ENCODE results near the gene SLC12A5. TPM values are rescaled to one million over a fixed set of nuclear protein-coding genes. Genes with fewer than 3 reads are reported as not detected.

The SLC12A5 gene
- total RNA-seq, 4 donors from 2014 or later, result 0.19 TPM; not detected in 3

DNA sequence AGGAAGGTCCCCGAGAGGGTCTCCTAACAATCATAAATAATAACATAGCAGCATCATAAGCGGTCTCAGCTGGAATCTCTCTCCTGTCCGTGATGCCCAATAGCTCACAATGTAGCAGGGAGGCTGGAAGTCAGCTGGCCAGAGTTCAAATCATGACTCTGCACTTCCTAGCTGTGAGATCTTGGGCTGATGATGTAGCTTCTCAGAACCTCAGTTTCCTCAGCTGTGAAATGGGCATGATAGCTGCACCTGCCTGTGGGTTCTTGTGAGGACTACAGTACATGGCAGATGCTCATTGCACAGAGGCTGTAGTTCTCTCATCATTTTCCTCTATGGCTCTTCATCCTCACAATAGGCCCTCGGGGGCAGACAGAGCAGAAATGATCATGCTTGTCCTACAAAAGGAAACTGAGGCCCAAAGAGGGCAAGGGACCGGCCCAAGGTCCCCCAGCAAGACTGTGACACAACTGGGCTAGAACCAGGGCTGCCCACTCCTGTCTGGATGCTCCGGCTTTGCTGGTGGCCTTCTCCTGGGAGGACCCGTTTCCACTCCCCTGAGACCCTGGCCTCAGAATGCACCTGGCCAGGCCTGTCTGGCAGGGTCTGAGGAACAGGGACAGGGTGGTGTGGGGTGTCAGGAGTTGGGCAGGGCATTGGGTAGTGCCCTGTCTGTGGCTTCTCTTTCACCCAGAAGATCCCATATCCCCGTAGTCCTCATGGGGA is 17.7 kb downstream of the SLC12A5 start:
- DNase-seq (ENCODE audit: low spot score) (no peak), ATAC-seq (ENCODE audit: low FRiP score) (no peak)
- TF ChIP-seq, protein P1, sequence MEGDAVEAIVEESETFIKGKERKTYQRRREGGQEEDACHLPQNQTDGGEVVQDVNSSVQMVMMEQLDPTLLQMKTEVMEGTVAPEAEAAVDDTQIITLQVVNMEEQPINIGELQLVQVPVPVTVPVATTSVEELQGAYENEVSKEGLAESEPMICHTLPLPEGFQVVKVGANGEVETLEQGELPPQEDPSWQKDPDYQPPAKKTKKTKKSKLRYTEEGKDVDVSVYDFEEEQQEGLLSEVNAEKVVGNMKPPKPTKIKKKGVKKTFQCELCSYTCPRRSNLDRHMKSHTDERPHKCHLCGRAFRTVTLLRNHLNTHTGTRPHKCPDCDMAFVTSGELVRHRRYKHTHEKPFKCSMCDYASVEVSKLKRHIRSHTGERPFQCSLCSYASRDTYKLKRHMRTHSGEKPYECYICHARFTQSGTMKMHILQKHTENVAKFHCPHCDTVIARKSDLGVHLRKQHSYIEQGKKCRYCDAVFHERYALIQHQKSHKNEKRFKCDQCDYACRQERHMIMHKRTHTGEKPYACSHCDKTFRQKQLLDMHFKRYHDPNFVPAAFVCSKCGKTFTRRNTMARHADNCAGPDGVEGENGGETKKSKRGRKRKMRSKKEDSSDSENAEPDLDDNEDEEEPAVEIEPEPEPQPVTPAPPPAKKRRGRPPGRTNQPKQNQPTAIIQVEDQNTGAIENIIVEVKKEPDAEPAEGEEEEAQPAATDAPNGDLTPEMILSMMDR (IDR thresholded peaks at IDR 0.05), result no peak

DNA sequence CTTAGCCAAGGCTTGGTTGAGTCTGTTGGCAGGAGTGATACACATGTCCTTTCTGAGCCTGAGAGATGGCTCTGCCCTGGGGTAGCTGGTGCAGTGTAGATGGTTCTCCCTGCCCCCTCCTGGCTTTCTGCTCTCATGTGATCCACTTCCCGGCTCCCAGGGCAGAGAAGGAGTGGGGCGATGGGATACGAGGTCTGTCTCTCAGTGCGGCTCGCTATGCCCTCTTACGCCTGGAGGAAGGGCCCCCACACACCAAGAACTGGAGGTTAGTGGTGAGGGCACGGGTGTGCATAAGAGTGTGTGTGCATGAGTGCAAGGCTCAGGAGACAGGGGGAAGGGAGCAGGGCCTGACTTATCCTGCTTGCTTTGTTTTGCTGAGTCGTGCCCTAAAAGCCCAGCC is 18.8 kb downstream of the SLC12A5 start:
- DNase-seq (ENCODE audit: low spot score) (no peak), ATAC-seq (ENCODE audit: low FRiP score) (no peak)
- TF ChIP-seq, protein P1 (IDR thresholded peaks at IDR 0.05), result no peak

DNA sequence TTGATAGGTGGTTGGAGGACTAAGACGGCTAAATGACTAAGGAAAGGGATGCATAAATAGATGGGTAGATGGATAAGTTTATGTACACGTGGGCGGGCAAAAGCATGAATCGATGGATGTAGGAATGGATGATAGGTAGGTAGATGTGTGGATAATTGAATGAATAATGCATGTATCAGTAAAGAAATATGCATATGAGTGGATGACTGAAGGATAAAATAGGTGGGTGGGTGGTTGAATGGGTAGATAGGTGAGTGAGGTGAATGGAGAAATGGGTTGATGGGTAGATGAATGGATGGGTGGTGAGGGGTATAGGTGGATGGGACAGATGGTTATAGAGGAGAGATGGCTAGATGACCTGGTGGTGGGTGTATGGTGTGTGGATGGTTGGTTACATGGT is 20.2 kb downstream of the SLC12A5 start:
- ATAC-seq (ENCODE audit: low FRiP score) (no peak), DNase-seq (ENCODE audit: low spot score) (no peak)
- TF ChIP-seq, protein P1 (IDR thresholded peaks at IDR 0.05), result no peak

DNA sequence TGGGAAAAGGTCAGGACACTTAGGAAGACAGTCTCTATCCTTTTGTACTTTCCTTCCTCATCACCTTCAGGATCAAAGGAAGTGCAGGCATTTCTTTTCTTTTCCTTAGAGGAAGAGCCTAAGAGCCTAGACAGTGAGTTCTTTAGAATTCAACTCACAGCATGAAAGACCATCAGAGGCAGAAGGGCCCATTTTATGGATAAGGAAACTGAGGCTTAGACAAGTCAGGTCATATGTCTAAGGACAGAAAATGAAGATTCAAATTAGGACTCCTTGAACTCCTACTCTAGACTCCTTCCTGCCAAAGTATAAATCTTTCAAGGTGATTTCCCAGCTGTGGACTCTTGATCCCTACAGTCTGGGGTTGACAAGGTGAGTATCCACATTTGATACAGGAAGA is 20.8 kb downstream of the SLC12A5 start:
- DNase-seq (ENCODE audit: low spot score) (no peak), ATAC-seq (ENCODE audit: low FRiP score) (no peak)
- TF ChIP-seq, protein P1 (IDR thresholded peaks at IDR 0.05), result no peak

GRCh38 chr20:46050444-46050843 is 21.4 kb downstream of the SLC12A5 start:
- TF ChIP-seq, protein P1 (IDR thresholded peaks at IDR 0.05), result no peak
- DNase-seq (ENCODE audit: low spot score) (no peak), ATAC-seq (ENCODE audit: low FRiP score) (no peak)

- no peak for DNase-seq (ENCODE audit: low spot score)
- no peak for ATAC-seq (ENCODE audit: low FRiP score)
- TF ChIP-seq, protein P1 (IDR thresholded peaks at IDR 0.05), result no peak
Observed at GRCh38 chr20:46050885-46051284, 21.9 kb downstream of the SLC12A5 start.
